ENCODE data around the gene TNS3.
A peak's percentile ranks its signal among the peaks of the same experiment; 100 is the strongest.

The TNS3 gene

DNA sequence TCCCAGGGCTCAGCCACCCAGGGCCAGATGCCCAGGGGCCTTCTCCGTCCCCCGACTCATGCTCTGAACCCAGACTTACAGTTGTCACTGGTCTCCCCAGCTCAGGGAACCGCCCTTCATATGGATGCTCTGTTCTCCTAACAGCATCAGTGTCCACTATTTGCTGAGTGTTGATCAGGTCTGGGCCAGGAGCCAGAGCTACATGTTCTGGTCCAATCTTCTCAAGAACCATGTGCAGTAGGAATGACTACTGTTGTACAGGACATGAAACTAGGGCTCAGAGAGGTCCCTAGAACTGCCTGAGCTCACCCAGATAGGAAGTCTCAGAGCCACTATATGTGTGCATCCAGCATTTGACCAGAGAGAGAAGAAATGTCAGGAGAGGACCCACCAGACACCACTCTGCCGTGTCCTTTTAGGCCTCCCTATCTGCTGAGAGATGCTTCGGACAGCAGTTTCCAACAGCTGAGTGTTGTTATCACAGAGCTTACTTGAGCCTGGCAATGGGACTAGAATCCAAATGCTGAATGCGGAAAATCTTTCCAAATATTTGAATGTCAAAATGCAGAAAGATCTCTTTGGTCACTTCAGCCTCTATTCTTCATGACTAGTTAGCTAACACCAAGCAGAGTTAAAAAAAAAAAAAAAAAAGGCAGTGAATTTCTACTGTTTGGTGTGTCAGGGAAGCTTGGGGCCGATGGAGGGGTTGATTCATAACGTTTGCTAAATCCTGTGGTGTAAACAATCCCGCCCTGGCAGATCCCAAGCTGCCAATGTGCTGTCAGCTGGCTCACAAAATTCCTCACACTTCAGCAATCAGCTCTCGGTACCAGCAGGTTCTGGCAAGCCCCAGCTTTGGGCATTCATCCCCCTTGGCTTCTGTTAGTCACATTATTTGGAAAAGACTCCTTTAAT is 246.1 kb downstream of the TNS3 start:
- peak; percentile 82 for DNase-seq

DNA sequence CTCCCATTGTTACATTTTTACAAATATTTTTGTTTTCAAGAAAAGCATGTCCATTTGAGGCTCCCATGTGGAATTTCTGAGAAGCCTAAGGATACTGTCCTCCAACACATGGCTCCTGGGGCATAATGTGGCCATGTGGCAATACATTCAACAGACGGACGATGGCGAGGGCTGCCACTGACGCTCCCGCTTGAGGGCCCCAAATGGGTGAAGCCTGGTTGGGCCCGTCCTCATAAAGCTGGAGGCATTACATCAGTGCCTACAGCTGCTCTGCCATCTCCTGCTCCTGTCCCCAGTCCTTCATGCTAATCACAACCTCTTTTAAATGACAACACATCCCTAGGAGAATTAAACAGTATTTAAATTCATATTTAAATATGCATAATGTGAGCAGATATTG is 246.8 kb downstream of the TNS3 start:
- DNase-seq, result no peak

DNA sequence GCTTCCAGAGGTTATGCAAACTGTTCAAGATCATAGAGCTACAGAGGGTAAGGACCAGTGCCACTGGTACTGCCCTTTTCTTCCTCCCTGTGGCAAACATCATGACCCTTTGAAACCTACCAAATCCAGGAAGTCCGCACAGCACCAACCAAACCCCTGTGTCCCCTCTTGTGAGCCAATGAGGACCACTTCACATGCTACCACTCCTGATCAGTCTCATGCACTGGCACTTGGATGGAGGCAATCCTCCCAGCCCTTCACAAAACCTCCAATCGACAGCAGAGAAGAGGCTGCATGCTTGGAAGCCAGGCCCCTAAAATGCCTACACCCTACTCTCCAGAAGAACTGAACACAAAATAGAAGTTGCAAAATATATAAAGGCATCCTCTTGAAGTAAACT is 248.0 kb downstream of the TNS3 start:
- DNase-seq, result no peak

DNA sequence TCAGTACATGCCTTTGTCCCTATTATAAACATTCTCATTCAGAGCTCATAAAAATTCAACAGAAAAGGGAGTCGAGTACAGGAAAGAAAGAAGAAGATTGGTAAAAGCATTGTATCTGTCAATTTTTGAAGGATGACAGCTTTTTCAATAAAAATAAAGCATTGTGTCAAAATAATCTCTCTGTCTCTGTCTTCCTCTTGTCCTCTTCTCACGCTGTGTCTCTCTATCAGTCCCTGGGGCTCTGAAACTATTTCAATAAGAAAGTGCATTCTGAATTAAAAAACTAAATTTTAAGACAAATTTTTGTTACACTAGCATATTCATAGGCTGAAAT is 248.4 kb downstream of the TNS3 start:
- DNase-seq, result no peak

DNA sequence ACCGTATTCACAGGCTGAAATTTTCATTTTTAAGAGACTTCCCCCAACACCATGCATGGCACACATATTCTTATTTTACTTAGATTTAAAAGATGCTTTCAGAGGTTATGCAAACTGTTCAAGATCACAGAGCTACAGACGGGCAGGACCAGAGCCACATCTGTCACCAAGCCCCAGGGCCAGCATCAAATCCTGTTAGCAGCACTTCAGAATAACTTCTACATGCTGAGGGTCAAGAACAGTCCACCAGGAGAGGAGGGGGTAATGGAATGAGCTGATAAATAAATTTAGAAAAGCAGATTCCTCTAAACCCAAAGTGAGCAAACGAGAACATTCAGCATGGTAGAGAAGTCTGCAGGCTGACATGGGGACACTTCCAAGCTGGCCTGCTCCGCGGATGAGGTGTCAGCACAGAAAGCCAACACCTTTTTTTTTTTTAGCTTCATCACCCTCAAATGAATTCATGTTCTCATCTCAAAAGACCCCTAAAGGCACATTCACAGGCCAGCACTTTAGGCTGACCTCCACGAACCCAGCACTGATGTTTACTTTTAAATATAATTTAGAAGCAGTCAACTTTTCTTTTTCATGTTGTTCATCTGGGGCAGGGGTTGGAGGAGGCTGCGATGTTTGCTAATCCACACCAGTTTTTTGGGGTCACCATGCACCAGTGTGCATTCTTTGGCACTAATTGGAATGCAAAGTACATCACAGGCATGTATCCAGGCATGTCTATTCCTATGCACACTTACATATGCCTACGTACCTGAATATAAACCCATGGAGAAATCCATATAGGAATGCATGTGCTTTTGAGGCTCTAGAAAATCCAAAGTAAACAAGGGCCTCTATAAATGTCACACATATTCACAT is 249.0 kb downstream of the TNS3 start:
- DNase-seq, result no peak

DNA sequence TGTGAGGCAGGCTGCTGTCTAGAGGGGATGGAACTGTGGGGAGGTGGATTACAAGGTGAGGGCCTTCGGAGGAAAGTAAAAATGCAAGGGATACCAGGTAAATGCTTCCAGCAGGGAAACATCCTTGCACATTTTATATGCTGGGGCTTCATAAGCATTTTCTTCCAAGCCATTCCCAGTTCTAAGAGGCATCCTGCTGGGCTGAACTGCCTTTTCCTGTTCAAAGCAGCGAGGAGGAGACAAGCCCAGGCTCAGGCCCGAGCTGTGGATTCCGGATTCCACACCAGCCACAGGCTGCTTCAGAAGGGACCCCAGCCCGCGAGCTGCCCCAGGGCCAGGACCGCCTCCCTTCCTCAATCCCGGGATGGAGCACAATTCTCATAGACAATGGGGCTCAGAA is 249.7 kb downstream of the TNS3 start:
- no peak for DNase-seq

DNA sequence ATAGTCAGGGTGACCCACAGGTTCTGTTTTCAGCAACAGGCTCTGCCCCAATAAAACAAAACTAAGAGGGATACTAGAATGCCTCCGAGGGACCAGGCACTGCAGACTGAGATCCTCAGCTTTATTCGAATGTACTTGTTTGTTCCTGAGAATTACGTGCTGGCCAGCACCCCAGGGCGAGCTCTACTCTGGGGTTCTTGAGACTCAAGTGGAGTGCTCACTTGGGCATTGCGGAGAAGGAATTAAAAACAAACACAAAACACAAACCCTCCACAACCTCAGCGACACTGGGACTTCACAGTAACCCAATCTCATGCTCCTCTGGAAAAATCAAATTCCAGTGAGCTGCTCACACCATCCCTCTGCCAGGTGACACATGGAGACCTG is 250.7 kb downstream of the TNS3 start:
- DNase-seq, result no peak

DNA sequence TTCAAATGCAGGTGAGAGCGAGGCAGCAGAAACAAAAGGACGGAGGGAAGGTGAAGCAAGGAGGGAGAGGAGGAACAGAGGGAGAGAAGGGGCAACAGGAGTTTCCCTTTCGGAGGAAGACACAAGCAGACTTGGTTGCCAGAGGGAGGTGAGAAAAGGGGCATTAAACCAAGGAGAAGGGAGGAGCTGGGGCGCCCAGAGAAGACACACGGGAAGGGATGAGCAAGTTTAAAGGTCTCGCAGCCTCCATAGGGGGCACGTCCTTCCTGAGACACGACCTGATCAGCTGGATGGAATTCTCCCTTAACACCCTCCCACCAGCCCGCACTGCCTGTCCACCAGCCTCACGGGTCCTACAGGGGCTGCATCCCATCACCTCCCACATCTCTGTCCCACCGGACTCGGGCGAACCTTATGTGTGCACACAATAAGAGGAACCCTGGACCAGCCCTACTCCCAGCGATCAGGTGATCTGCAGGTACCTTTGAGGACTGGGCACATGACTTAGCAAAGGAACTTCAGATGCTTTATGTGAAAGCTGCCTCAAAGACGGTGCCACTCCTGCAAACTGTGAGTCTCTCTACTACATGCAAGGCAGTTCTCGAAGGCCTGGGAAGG is 251.2 kb downstream of the TNS3 start:
- no peak for DNase-seq

DNA sequence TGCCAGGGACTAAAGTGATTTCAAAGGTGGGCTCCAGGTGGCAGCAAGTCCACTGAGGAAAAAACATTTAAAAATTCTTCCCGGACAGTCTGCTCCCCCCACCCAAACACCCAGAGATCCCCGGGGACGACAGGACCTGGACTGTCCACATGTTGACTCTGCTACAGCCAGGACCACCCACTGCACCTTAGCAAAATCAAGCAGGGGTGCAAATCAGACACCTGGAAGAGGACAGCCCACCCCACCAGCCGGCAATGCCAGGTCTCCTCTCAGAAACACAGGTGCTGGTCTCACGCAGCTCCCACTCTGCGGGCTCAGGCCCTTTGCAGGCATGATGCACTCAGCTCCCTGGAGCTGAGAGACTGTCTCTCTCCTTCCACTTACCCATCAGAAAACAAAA is 251.9 kb downstream of the TNS3 start:
- no peak for DNase-seq

DNA sequence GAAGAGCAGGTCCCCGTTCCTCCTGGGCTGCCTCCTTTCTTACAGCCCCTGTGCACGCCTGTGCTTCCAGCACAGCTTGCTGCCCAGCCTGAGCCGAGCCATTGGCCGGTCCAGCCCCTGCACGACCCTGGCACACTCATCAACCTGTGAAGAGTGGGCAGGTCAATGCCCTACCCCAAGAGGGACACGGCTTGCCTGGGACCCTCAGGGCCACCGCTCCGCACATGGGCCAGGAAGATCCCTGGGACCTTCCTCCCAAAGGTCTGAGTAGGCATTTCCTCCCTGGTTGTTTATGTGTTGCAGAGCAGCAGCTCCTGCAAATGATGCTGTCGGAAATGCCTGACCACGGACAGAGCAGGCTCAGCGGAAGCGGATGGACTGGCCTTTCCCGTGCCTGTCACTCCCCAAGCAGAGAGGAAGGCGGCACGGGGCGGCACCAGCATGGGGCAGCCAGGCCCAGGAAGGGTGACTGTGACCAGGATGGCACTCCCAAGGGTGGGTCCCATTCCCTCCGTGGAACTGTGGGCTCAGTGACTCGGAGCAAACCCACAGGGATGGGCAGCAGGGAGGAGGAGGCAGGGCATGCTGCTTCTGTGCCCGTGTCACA is 252.5 kb downstream of the TNS3 start:
- DNase-seq, result no peak

DNA sequence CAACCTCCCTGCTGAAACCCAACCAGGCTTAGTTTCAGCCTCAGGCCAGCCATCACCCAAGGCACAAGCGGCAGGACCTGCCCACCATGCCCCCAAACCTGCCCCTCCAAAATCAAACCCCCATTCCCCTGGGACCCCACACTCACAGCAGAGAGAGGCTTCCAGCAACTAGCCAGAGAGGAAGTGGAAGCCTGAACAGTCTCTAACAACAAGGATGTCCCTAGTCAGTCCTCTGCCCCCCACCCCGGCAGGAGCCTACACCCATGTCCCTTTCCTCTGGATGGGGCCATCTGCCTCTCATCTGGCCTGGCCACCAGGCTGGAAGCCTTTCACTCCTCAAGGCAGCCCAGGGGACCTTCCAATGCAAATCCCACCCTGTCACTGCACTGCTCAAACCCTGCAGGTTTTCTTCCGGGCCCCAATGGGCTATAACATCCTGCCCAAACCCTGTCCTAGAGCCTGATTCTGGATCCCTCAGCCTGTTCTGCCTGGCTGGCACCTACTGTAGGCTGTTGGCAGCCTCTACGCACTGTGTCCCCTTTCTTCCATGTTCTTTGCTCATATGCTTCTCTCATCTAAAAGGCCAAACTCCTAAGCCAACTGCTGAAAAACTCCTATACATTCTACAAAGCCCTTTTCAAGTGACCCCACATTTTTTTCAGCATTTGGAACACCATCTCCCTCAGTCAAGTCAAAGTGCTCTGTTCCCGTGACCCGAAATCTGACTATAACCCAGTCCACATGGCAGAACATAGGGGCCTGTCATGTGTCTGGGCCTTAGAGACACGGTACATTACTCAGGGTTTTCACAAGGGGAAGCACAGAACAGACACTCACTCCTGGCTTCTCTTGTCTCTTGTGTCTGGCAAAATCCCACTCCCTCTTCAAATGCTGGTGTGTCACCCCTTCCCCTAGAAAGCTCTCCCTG is 253.3 kb downstream of the TNS3 start:
- DNase-seq, result peak; percentile 52

DNA sequence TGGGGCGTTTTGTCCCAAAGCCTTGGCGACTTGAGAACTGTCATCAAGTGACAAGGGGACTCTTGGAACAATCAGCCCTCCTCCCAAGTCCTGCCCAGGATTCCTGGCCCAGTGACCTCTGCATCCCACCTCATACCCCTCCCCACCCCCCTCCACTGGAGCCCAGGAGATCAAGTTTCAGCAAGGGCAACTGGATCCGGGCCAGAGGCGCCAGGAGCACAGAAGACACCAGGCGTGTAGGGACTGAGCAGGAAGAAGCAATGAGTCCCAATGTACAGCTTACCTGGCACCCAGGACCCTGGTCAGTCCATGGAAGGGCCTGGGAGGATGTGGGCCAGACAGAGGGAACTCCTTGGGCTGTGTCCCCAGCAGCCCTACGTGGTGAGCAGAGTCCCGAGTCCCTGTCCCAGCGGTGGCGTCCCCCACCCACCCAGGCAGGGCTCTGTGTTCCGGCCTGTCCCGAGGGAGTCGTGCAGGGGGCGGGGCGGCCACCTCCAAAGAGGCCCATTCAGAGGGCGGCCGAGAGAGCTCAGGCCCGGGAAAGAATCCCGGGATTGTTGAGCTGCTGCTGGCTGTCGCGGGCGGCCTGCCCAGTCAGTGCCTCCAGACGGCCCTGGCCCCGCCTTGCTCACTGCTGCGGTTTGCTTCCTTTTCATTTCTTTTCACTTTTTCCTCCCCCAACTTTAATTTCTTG is 254.1 kb downstream of the TNS3 start:
- DNase-seq, result peak; percentile 52

DNA sequence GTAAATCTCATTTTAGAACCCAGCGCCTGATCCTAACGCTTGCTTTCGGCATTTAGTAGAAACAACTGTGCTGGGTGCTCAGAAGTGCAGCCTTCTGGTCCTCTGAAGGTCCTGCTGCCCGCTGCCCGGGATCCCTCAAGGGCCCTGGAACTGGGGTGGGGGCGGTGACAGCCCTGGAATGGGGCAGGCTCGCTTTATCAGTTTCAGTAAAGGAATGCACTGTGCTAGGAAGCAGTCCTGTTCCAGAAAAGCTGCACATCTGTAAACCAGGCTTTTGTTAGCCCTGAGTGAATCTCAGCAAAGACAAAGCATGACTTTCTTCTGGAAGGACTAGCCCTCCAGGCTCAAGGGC is 254.6 kb downstream of the TNS3 start:
- DNase-seq, result no peak

DNA sequence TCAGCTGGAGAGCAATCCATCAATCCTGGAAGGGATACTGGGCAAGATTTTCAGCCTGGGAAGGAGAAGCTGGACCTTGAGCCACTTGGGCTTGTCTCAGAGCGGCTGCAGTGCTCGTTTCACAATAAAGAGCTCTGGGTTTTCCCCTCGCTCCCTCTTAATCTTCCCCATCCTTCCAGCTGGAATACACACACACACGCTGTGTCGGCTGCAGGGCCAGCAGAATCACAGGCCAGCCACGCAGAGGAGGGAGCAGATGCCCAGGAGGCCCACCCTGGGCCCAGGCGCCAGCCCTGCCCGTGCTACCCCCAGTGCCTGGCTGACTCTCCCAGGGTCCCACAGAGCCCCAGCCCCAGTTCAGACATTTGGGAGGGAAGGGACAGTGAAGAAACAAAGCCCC is 255.1 kb downstream of the TNS3 start:
- no peak for DNase-seq

DNA sequence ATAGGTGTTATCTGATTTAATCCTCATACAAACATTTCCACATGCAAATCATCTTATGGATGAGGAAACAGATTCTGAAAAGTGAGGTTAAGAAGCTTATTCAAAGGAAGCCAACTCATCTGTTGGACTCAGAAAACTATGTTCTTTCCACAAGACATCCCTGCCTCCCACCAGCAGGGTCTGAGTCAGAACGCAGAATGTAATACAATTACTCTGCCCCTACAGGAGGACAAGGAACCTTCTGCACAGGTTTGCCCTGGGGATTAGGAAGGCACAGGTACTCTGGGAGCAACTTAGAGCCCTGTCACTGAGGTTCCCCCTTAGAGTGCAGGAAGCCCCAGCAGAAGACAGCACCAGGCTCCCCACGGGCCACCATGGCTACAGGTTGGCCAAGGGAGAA is 255.7 kb downstream of the TNS3 start:
- peak; percentile 41 for DNase-seq

DNA sequence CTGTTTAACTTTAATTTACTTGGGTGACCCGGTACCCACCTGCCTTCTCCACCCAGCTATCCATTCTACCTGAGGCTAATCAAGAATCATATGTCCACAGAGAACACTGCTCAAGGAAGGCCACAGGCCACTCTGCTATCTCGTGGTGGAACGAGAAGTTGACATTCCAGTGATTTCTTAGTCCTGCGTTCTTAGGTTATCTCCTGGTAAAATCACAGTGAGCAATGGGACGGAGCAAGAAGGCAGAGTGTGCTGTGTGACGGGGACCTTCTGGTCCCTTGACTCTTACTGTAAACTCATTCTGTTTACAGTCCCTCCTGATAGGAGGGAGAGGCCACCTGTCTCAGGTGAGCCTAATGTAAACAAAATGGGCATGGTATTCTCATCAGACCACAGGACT is 256.6 kb downstream of the TNS3 start:
- no peak for DNase-seq

DNA sequence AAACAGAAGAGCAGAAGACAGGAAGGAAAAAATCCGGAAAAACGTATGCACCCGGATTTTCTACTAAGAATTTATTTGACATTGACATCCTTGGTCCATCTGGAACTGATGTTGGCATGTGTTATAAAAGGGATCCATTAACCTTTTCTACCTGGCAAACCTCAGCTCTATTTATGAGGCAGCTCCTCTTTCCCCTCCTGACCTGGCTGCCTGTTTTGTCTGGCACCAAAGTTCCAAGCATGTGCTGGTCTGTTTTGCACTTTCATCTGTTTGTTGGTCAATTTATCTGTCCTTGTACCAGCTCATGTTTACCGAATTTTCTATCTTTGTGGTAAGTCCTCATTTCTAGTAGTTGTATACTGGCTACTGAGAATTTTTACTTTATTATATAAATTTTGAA is 258.0 kb downstream of the TNS3 start:
- DNase-seq, result no peak

DNA sequence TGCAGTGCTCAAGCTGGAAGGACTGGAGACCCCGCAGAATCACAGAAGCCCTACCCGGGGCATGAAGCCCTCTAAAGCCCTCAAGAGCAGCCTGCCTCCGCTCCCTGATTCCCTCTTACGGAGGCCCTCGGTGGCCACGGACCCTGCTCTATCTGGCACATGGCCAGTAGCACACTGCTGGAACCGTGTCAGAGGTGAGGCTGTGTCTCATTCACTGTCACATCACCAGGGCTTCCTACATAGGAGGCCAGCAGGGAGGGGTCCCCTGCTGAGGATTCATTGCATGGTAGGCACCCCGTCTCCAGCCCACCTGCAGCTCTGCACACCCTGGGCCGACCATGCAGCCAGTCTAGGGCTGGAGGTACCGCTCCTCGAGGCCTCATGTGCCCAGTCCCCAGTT is 259.2 kb downstream of the TNS3 start:
- no peak for DNase-seq

DNA sequence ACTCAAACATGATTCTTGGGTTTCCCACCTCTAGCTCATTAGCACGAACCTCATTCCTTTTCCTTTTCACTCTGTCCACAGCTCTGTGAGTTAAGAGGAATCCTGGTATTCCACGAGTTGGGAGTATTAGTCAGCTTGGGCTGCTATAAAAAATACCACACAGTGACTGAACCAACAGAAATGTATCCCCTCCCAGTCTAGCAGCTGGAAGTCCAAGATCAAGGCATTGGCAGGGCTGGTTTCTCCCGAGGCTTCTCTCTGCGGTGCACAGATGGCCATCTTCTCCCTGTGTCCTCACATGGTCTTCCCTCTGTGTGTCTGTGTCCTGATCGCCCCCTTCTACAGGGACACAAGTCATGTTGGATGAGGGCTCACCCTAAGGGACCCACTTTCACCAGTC is 261.6 kb downstream of the TNS3 start:
- no peak for DNase-seq

DNA sequence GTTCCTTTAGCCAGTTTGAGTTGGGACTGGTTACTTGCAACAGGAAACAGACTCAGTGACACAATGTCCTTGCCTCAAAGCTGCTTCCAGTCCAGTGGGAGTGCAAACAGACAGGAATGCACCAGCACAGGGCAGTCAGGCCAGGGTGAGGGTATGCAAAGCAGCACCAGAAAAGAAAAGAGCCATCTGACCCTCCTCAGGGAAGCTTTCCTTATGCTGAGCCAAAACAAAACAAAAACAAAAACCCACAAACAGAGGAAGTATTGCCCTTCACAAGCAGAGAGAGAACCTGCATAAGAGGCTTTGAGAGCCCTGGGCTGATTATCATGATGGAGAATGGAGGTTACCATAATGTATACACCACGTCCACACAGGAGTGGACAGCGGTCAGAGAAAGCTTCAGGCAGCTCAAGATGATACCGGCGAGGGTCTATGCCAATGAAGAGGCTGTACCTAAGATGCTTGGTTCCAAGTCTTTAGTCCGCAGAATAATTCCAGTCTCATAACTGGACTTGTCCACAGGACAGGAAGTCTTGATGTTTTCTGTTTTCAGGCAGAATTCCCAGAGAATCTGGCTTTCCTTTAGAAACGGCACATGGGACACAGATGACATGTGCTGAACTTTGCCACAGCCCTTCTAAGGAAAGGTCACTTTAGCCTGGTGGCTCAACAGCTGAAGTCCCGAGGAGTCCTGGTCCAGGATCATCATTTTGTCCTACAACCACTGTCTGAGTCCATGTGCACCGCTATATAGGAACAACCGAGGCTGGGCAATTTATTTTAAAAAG is 263.3 kb downstream of the TNS3 start:
- no peak for DNase-seq

DNA sequence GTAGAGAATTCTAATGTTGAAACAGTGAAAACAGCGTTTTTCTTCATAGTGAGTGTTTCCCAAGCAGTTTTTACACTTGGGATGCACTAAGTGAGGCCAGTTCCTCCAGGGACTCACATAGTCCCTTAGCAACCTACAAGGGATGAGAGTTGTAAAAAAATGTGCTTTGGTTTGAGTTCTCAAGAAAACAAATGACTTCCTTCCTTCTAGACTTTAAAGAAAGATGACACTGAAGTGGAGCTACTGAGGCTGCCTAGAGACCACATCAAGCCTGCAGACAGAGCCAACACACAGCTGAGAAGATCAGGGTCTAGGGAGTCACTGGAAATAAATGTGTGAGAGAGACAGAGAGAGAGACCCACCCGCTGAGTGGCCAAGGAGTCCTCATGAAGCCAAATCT is 264.4 kb downstream of the TNS3 start:
- no peak for DNase-seq
